HK-2 (cell line): Measurements from ENCODE around the gene CD5L.

Experiments
- DNase-seq: peaks from one replicate; pipeline ENCODE4 v3.0.0-alpha.2; 2018; ENCODE audit not compliant: unreplicated experiment

Gene CD5L

DNA sequence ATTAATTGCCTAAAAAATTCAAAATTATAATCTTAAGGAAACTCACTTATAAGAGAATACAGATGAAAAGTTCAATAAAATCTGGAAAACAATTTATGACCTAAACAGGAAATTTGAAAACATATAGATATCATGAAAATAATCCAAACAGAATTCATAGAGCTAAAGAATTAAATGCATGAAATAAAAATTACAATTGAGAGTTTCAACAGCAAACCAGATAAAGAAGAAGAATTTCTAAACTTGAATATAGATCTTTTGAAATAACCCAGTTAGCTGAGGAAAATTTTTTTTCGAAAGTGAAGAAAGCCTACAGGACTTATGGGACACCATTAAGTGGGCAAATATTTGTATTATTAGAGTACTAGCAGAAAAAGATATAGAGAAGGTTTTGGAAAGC, 28.3 kb downstream of the CD5L start:
- DNase-seq: no peak

DNA sequence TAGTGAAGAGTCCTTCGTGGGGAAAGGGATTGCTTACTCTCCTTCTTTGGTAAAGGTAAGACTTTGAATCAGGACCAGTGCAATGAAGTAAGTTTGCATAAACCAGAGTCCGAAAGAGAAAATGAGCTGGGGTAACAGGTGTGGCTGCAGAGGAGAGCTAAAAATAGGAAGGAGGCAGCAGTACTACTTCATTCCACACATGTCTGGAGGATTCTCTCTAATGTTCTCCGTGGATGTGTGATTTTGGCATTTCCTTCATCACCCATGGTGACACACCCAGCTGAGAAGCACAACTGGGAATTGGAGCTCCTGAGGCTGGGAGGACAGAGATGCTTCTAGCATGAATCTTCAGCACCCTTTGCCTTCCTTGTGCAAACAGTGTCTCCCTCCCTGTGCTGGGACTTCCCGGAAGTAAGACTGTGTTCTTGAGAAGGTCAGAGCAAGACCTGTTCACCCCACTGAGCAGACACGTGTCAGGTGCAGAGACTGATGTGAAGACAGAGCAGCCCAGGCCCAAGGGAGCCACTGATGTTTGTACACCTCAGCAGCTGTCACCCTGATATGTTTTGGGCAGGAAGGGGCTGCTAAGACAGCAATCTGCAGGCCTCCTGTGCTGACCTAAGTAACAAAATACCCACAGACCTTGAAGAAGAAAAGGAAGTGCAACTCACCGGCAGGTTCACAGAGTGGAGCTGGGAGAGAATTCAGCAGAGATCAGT, 35.0 kb downstream of the CD5L start:
- DNase-seq: no peak

DNA sequence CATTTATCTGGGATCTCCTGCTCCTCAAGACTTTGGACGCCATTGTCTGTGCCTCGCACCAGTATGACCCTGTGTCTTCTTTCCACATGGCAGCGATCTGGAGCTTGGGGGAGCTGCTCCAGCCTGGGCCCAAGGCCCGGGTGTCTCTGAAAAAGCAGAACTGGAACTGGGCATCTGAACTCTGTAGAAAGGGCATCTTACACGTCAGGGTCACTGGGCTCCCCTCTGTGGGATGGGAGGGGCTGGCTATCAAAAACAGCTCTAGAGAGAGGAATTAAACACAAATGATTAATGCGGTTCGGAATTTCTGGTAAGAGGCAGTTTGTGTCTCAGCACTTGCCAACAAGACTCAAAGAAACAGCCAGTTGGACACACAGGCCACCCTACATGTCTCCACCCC, 37.8 kb downstream of the CD5L start:
- DNase-seq: no peak

DNA sequence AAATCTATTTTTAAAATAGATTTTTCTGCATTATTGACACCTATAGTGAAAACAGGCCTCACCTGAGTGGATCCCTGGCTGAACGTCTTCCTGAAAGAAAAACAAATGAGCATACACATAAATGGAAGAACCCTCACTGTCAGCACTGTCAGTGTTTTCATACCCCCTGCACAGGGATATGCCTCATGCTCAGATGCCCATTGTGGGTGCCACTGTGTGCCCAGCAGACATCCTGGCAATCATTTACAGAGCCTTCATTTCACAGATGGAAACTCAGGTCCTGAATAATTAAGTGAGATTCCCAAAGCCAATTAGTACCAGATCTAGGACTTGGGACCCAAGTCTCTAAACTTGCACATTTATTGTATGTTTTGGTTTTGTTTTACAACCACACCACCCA, 41.6 kb downstream of the CD5L start:
- DNase-seq: no peak

DNA sequence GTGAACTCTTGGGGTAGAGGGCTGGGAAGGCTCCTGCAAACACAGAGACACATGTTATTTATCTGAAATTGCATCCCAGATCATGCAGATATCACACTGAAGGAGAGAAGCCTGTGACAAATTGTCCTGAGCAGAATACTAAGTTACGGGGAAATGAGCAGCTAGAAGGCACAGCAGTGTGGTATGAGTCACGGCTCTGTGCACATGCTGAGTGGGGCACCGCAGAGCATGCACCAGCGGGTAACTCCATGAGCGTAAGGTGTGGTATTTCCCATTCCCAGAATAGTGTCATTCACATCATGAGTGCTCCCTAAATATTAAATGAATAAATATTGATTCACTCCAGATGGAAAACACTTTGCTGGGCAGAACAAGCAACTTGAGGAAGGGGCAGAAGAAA, 43.4 kb downstream of the CD5L start:
- peak; percentile 25 for DNase-seq

DNA sequence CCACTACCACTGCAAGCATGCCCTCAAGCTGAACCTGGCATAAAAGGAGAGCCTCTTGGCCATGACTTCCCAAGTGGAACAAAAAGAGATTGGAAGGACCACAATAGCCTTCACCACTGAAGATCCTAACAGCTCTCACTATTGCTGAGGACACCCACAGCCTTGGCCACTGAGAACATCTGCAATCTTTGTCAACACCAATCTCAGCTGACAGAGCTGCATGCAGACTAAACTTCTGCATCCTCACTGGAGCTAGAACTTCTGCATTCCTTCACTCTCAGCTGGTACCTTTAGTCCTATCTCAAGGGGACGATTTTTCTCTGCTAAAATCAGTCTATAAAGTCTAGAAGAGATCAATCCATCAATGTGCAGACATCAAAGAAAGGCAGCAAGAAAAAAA, 56.4 kb downstream of the CD5L start:
- DNase-seq: no peak

DNA sequence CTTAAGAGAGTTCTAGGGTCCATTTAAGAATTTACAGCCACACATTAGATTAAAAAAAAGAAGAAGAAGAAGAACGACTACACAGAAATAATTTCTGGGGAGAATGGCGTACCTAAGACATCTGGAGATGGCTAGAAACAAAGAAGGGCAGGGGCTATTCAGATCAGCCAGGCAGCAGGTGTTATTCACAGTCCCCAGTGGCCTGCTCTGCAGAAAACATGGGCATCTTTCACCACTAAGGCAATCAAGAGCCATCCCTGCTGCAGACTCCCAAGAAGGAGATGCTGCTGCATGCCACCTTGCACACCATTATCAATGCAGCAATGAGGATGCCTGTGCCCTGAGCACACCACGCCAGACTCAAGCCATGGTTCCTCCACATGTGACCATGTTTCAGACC, 56.8 kb downstream of the CD5L start:
- DNase-seq: no peak

DNA sequence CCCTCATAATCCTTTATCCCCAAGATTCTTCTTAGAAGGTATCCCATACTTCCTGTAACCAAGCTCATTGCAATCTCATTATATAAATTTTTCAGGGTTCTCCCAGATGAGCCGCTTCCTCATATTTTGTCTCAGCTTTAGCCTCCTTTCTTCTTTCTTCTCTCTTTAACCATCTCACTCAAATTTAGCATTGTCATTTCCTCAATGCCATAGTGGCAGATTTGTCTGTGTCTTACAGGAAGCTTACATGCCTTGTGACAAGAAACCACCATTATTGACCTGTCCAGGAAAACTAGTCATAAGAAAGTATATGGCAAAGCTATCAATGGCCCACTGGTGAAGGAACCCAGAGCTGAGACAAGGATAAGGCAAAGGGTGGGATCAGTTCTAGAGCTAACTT, 58.7 kb downstream of the CD5L start:
- DNase-seq: no peak

DNA sequence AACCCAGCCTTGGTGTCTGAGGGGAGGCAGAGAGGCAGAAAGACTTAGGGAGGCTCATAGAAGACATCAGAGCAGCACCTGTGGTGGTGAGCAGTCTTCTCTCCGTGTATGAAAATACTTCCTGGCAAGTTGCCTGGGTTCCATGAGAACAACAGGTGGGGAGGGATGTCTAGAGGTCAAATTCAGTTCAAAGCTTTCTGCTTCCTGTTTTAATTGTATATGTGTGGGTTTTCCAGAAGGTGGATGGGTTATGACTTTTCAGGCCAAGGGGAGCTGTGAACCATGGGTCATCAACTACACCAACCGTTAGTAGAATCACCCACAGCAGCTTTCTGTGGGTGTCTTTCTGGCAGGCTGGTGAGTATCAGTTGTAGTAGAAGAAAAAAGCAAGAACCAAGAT, 60.6 kb downstream of the CD5L start:
- DNase-seq: no peak
